Mesendoderm (in vitro differentiated cells): Measurements from ENCODE around the gene ABAT.

Experiments used
- DNase-seq: peaks from one replicate; pipeline ENCODE4 v3.0.0; 2013
- H2AK5ac ChIP-seq: 2 replicates; pipeline ENCODE4 v1.6.1; 2013; ENCODE audit warnings: low read length, inconsistent platforms
- H2BK120ac ChIP-seq: 2 replicates; pipeline ENCODE4 v1.6.1; 2013; ENCODE audit warnings: low read depth, mild to moderate bottlenecking, low read length, moderate library complexity, mixed read lengths
- H2BK15ac ChIP-seq: replicated peaks from 2 replicates; pipeline ENCODE4 v1.6.1; 2013; ENCODE audit warnings: low read depth, mild to moderate bottlenecking, moderate library complexity
- H2BK5ac ChIP-seq: 2 replicates; pipeline ENCODE4 v1.6.1; 2013; ENCODE audit warnings: low read length, inconsistent platforms
- H3K18ac ChIP-seq: 2 replicates; pipeline ENCODE4 v1.6.1; 2013; ENCODE audit warnings: mild to moderate bottlenecking, low read length, mixed read lengths
- H3K23ac ChIP-seq: one replicate; pipeline ENCODE4 v1.6.1; 2013; ENCODE audit warnings: low read length
- H3K27ac ChIP-seq: 2 replicates; pipeline ENCODE4 v1.5.1; 2013; ENCODE audit warnings: low read depth, mild to moderate bottlenecking, inconsistent platforms, low read length, moderate library complexity
- H3K27me3 ChIP-seq: 2 replicates; pipeline ENCODE4 v1.6.1; 2013; ENCODE audit warnings: low read length, control low read depth, mild to moderate bottlenecking, inconsistent platforms; ENCODE audit not compliant: insufficient read depth, poor library complexity
- H3K36me3 ChIP-seq: 2 replicates; pipeline ENCODE4 v1.6.1; 2013; ENCODE audit warnings: low read length, inconsistent platforms; ENCODE audit not compliant: control insufficient read depth, insufficient read depth
- H3K4ac ChIP-seq: one replicate; pipeline ENCODE4 v1.6.1; 2013; ENCODE audit warnings: low read depth, mild to moderate bottlenecking, low read length, moderate library complexity
- H3K4me1 ChIP-seq: 2 replicates; pipeline ENCODE4 v1.6.1; 2013; ENCODE audit warnings: low read depth, low read length, inconsistent platforms; ENCODE audit not compliant: control insufficient read depth
- H3K4me2 ChIP-seq: 2 replicates; pipeline ENCODE4 v1.6.1; 2013; ENCODE audit warnings: low read length
- H3K4me3 ChIP-seq: 2 replicates; pipeline ENCODE4 v1.5.1; 2013; ENCODE audit warnings: mild to moderate bottlenecking, low read length
- H3K56ac ChIP-seq: one replicate; pipeline ENCODE4 v1.6.1; 2013; ENCODE audit warnings: low read length
- H3K79me1 ChIP-seq: 2 replicates; pipeline ENCODE4 v1.6.1; 2013; ENCODE audit warnings: low read length, inconsistent platforms
- H3K79me2 ChIP-seq: 2 replicates; pipeline ENCODE4 v1.6.1; 2013; ENCODE audit warnings: mild to moderate bottlenecking, low read length; ENCODE audit not compliant: control insufficient read depth, insufficient read depth
- H3K9ac ChIP-seq: 2 replicates; pipeline ENCODE4 v1.6.1; 2013; ENCODE audit warnings: low read length, inconsistent platforms
- H4K5ac ChIP-seq: one replicate; pipeline ENCODE4 v1.6.1; 2013; ENCODE audit warnings: low read length
- H4K8ac ChIP-seq: one replicate; pipeline ENCODE4 v1.6.1; 2013; ENCODE audit warnings: low read depth, mild to moderate bottlenecking, control low read depth, low read length, moderate library complexity
- WGBS: extraction: QIAGEN DNeasy Blood & Tissue Kit; methylation state at CpG from one replicate; pipeline ENCODE4 v1.1.7; 2013; ENCODE audit warnings: low lambda C conversion rate, missing lambda C conversion rate; ENCODE audit not compliant: insufficient coverage; ENCODE audit errors: extremely low coverage; 5-methylcytosine and 5-hydroxymethylcytosine counted together

ABAT gene

GRCh38 chr16:8733849-8734540 is 59.6 kb downstream of the ABAT start:
- Histone ChIP-seq H2BK15ac (no peak overlapping the region), H3K4me2 (no peak overlapping the region), H2BK120ac (no peak overlapping the region), H3K27ac (no peak overlapping the region), H3K36me3 (no peaks in the 10 kb centered on the region), H4K8ac (no peak overlapping the region), H3K4ac (no peak overlapping the region), H3K18ac (no peak overlapping the region), H3K79me2 (no peaks in the 10 kb centered on the region), H2BK5ac (no peak overlapping the region), H3K79me1 (no peaks in the 10 kb centered on the region), H3K4me3 (no peak overlapping the region), H3K27me3 (no peaks in the 10 kb centered on the region), H3K9ac (no peak overlapping the region), H3K23ac (no peak overlapping the region), H2AK5ac (no peak overlapping the region), H4K5ac (no peak overlapping the region), H3K4me1 (no peaks in the 10 kb centered on the region), H3K56ac (no peak overlapping the region)
- DNase-seq = no peak
- WGBS = no CpG with 5 or more reads among the region's 5 CpGs

- Histone ChIP-seq H2AK5ac (no peak overlapping the region), H3K36me3 (no peaks in the 10 kb centered on the region), H3K23ac (no peak overlapping the region), H3K4me3 (no peak overlapping the region), H2BK15ac (no peak overlapping the region), H3K9ac (no peak overlapping the region), H2BK5ac (no peak overlapping the region), H3K56ac (no peak overlapping the region), H4K8ac (no peak overlapping the region), H3K4me1 (no peaks in the 10 kb centered on the region), H3K79me1 (no peaks in the 10 kb centered on the region), H3K27me3 (no peaks in the 10 kb centered on the region), H3K18ac (no peak overlapping the region), H2BK120ac (no peak overlapping the region), H3K27ac (no peak overlapping the region), H4K5ac (no peak overlapping the region), H3K4ac (no peak overlapping the region), H3K4me2 (no peak overlapping the region), H3K79me2 (no peaks in the 10 kb centered on the region)
- DNase-seq = no peak
- no CpG with 5 or more reads among the region's 5 CpGs for WGBS
Observed at GRCh38 chr16:8735574-8735973, 61.2 kb downstream of the ABAT start.

- no peaks in the 10 kb centered on the region for H3K36me3 ChIP-seq
- no peak overlapping the region for H3K18ac ChIP-seq
- no peak overlapping the region for H2AK5ac ChIP-seq
- no peak overlapping the region for H3K4ac ChIP-seq
- H2BK120ac ChIP-seq = no peak overlapping the region
- H3K4me2 ChIP-seq = no peak overlapping the region
- H2BK5ac ChIP-seq = no peak overlapping the region
- H4K8ac ChIP-seq = no peak overlapping the region
- H3K4me1 ChIP-seq = no peaks in the 10 kb centered on the region
- no peak overlapping the region for H3K4me3 ChIP-seq
- H2BK15ac ChIP-seq = no peak overlapping the region
- no peak overlapping the region for H3K56ac ChIP-seq
- no peaks in the 10 kb centered on the region for H3K27me3 ChIP-seq
- no peaks in the 10 kb centered on the region for H3K79me1 ChIP-seq
- no peak for DNase-seq
- no peaks in the 10 kb centered on the region for H3K79me2 ChIP-seq
- H4K5ac ChIP-seq = no peak overlapping the region
- WGBS = no CpG with 5 or more reads among the region's 9 CpGs
- H3K23ac ChIP-seq = no peak overlapping the region
- no peak overlapping the region for H3K9ac ChIP-seq
- no peak overlapping the region for H3K27ac ChIP-seq
Observed at GRCh38 chr16:8736123-8736668, 61.8 kb downstream of the ABAT start.

GRCh38 chr16:8739151-8739550 is 64.7 kb downstream of the ABAT start:
- H2AK5ac ChIP-seq = no peak overlapping the region
- no peak overlapping the region for H3K23ac ChIP-seq
- no peak for DNase-seq
- no peak overlapping the region for H2BK120ac ChIP-seq
- H2BK15ac ChIP-seq = no peak overlapping the region
- H3K56ac ChIP-seq = no peak overlapping the region
- H3K4ac ChIP-seq = no peak overlapping the region
- no peaks in the 10 kb centered on the region for H3K79me1 ChIP-seq
- no peaks in the 10 kb centered on the region for H3K4me1 ChIP-seq
- H3K27me3 ChIP-seq = no peaks in the 10 kb centered on the region
- no peak overlapping the region for H2BK5ac ChIP-seq
- H3K4me2 ChIP-seq = no peak overlapping the region
- H3K27ac ChIP-seq = no peak overlapping the region
- H3K79me2 ChIP-seq = no peaks in the 10 kb centered on the region
- no peak overlapping the region for H4K8ac ChIP-seq
- H4K5ac ChIP-seq = no peak overlapping the region
- H3K36me3 ChIP-seq = no peaks in the 10 kb centered on the region
- H3K9ac ChIP-seq = no peak overlapping the region
- H3K18ac ChIP-seq = no peak overlapping the region
- WGBS = no CpG with 5 or more reads among the region's 6 CpGs
- H3K4me3 ChIP-seq = no peak overlapping the region

GRCh38 chr16:8739989-8740704 is 65.7 kb downstream of the ABAT start:
- Histone ChIP-seq H3K79me1 (no peaks in the 10 kb centered on the region), H3K27ac (no peak overlapping the region), H2BK15ac (no peak overlapping the region), H3K27me3 (no peaks in the 10 kb centered on the region), H3K36me3 (no peaks in the 10 kb centered on the region), H3K4ac (no peak overlapping the region), H3K18ac (no peak overlapping the region), H4K8ac (no peak overlapping the region), H3K23ac (no peak overlapping the region), H3K56ac (no peak overlapping the region), H2AK5ac (no peak overlapping the region), H3K4me2 (no peak overlapping the region), H3K9ac (no peak overlapping the region), H3K4me3 (no peak overlapping the region), H3K79me2 (no peaks in the 10 kb centered on the region), H2BK5ac (no peak overlapping the region), H3K4me1 (no peaks in the 10 kb centered on the region), H4K5ac (no peak overlapping the region), H2BK120ac (no peak overlapping the region)
- WGBS = no CpG with 5 or more reads among the region's 13 CpGs
- no peak for DNase-seq
